GM18873 (cell line): Measurements from ENCODE around the gene KCNC3.

Experiments
- ATAC-seq: cut with Tn5 transposase; IDR thresholded peaks from one replicate; pipeline ENCODE4 v1.9.1; 2021; ENCODE audit warnings: mild to moderate bottlenecking, moderate library complexity, moderate number of reproducible peaks; ENCODE audit not compliant: unreplicated experiment, low FRiP score

KCNC3 gene

DNA sequence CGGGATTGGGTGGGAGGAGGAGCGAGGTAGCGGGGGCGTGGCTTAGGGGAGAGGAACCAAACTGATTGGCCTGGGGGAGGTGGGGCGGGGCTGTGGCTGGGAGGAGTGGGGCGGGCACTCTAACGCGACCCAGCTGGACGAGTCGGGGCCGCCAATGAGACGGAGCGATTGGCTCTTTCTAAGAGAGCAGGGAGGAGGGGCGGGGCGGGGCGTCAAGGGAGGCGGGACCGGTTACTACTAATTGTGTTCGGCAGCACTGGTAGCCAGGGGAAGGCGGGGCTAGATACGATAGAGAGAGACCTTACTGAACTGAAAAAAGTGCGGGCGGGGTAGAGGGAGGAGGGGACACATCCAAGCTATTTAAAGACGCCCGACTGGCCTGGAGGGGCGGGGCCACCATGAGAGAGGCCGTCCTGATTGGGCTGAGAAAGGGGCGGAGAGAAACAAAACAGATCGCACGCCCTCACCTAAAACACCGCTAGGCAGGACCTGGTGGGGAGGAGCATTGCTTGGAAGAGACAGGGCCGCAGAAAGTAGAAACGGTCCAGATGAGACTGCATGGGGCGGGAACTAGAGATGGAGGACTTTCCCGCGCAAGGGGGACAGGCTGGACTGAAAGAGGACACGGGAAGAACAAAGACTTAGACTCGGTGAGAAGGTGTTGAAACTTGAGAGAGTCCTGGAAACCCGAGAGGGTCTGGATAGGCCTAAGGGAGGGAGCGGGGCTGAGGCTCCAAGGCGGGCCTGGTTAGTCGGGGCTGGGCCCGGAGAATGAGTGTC, at the start of gene KCNC3:
Gene KCNC3, minus strand, starts transcription at position 232 of the 780 bp plus-strand sequence. CDS start 295 bp downstream, outside the sequence.
- ATAC-seq, result peak; percentile 44

DNA sequence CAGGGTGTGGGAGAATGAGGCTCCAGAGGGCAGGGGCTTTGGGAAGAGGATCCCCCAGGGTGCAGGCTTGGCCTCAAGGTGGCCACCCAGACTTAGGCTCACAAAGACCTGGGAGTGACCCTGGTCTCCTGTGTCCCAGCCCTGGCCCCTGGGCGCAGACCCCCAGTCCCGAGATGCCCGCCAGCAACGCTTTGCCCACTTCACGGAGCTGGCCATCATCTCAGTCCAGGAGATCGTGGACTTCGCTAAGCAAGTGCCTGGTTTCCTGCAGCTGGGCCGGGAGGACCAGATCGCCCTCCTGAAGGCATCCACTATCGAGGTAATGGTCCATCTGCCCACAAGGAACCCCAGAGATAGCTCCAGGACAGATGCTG, 49.7 kb upstream of the KCNC3 start:
- ATAC-seq, result no peak

DNA sequence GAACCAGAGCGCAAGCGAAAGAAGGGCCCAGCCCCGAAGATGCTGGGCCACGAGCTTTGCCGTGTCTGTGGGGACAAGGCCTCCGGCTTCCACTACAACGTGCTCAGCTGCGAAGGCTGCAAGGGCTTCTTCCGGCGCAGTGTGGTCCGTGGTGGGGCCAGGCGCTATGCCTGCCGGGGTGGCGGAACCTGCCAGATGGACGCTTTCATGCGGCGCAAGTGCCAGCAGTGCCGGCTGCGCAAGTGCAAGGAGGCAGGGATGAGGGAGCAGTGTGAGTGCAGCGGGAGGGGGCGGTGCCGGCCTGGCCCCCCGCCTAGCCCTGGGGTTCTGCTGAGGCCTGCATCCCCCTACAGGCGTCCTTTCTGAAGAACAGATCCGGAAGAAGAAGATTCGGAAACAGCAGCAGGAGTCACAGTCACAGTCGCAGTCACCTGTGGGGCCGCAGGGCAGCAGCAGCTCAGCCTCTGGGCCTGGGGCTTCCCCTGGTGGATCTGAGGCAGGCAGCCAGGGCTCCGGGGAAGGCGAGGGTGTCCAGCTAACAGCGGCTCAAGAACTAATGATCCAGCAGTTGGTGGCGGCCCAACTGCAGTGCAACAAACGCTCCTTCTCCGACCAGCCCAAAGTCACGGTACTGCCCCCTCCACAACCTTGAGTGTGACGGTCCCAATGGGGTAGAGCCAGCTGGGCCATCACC, 49.1 kb upstream of the KCNC3 start:
- no peak for ATAC-seq

DNA sequence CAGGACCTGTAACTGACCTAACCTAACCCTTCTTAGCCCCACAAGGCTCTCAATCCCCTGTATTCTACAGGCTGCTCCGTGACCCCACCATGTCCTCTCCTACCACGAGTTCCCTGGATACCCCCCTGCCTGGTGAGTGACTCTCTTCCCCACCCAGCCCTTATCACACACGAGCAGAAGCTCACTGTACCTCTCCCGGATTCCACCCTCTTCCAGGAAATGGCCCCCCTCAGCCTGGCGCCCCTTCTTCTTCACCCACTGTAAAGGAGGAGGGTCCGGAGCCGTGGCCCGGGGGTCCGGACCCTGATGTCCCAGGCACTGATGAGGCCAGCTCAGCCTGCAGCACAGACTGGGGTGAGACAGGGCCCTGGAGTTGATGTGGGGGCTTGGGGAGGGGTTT, 48.3 kb upstream of the KCNC3 start:
- ATAC-seq, result no peak

DNA sequence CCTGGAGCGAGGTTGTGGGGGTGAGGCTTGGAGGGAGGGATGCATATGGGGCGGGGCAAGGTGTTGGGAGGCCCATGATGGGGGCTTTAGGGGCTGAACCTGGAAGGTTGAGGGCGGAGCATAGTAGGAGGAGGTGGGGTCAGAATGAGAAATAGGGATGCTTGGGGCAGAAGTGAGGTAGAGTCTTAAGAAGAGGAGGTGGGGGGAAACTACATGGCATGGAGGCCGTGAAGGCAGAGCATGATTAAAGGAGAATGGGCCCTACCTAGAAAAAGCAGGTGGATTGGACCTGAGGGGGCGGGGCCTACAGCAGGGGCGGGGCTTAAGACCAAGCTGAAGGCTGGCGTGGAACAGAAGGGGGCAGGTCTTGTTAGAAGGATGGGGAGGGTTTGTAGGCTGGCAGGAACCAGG, 47.9 kb upstream of the KCNC3 start:
- no peak for ATAC-seq

DNA sequence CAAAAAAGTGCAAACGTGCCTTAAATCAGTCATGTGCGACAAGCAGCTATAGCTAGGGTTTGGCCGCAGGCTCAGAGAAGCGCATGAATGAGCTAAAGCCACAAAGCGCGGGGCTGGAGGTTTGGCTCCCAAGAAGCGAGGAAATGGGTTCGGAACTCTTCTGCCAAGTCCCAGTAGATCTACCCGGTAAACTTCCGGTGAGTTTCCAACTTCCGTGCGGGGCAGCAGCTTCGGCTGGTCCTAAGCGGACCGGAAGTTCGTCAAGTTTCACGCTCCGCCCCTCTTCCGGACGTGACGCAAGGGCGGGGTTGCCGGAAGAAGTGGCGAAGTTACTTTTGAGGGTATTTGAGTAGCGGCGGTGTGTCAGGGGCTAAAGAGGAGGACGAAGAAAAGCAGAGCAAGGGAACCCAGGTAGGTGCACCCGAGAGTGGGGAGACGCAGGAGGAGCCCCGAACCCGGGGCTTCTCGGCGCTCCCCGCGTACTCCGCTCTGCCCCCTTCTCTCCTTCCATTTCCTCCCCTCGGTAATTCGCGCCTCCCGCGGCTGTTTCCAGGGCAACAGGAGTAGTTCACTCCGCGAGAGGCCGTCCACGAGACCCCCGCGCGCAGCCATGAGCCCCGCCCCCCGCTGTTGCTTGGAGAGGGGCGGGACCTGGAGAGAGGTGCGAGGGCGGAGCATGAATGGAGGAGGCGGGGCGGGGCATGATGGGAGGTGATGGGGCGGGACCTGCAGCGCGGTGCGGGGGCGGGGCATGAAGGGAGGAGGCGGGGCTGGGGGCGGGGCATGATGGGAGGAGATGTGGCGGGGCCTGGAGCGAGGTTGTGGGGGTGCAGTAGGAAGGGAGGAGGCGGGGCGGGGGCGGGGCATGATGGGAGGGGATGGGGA, 47.2 kb upstream of the KCNC3 start, which contains the start of gene NR1H2:
Gene NR1H2, plus strand, starts transcription at position 292 of the 885 bp plus-strand sequence. CDS start 1,149 bp downstream, outside the sequence.
- ATAC-seq, result peak; percentile 76

DNA sequence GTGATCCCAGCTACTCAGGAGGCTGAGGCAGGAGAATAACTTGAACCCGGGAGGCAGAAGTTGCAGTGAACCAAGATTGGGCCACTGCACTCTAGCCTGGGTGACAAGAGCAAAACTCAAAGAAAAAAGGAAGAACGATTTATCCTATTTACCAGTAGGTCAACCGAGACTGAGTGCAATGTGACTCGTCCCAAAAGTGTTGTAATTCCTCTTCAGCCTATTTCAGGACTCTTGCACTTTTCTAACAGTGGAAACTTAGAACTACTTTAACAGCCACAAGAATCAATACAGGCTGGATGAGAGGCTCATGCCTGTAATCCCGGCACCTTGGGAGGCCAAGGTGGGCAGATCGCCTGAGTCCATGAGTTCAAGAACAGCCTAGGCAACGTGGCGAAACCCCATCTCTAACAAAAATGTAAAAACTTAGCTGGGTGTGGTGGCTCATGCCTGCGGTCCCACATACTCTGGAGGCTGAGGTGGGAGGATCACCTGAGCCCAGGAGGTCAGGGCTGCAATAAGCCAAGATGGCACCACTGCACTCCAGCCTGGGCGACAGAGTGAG, 42.8 kb upstream of the KCNC3 start:
- no peak for ATAC-seq

DNA sequence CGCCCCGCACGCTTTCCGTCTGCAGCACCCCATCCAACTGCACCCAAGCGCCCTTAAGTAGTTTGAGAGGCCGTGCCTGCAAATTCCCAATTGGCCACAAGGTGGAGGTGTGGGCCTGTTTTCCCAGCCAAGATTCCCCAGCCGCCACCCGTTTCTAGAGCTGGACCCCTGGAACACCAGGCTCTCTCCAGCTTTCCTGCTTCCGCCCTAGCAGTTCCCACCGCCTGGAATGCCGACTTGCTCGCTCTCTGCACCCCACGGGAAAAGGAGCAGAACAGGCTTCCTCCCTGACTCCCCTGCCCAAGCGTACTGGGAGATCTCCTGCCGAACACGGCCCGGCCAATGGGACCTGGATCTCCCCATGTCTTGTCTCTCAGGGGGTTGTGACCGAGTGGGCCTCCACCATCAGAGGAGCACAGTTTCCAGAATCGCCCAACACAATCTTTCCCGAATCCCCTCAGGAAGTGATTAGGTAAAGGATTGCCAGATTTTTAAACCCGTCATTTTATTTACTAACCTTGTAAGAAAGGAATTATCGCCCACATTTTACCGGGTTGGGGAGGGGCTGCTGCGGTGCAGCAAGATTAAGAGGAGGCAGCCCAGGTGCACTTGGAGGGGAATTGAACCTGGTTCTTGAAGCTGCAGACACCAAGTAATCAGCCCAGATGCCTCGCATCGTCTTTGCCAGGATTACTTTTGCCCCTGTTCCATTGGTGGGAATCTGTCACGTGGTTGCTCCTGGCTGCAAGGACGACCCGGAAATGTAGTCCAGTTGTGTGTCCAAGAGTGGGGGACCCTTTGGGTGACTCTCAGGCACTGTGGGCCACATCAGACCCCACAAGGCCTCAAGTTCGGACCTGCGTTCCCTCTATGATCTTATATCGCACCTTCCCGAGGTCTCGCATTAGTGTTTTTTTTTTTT, 39.7 kb upstream of the KCNC3 start:
- no peak for ATAC-seq

DNA sequence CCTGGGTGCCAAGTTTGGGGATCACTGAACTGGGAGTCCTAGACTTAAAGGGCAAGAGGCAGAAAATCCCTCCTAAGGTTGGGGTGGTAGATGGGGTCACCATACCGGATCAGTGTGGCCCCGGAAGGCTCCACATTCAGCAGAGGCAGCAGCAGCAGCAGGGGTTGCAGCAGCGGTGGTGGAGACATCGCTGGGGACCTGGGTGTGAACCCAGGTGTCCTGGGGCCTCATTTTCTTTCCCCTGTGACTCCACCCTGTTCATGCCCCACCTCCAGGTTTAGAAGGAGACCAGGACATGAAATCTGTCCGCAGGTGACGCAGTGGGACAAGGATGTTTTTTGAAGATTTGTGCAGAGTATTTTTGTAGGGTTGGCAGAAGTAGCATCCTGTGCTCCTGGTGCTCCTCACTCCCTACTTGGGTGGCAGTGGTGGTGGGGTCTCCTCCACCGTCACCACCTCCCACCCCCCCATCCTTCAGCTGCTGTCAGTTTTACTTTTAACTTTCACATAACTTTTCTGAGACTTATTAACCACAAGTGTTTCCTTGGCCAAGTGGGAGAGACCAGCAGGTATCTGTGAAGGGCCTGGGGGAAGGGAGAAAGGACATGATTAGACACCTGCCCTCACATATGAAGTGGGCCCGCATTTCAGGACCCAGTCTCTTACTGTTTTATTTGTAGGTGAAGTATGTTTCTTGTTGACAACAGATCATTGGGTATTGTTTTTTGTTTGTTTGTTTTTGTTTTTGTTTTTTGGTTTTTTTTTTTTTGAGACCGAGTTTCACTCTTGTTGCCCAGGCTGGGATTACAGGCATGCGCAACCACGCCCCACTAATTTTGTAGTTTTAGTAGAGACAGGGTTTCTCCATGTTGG, 36.5 kb upstream of the KCNC3 start, which contains the start of gene NAPSA:
Gene NAPSA, minus strand, starts transcription at position 206 of the 873 bp plus-strand sequence. Its CDS starts 18 bp downstream, at position 188.
- no peak for ATAC-seq

DNA sequence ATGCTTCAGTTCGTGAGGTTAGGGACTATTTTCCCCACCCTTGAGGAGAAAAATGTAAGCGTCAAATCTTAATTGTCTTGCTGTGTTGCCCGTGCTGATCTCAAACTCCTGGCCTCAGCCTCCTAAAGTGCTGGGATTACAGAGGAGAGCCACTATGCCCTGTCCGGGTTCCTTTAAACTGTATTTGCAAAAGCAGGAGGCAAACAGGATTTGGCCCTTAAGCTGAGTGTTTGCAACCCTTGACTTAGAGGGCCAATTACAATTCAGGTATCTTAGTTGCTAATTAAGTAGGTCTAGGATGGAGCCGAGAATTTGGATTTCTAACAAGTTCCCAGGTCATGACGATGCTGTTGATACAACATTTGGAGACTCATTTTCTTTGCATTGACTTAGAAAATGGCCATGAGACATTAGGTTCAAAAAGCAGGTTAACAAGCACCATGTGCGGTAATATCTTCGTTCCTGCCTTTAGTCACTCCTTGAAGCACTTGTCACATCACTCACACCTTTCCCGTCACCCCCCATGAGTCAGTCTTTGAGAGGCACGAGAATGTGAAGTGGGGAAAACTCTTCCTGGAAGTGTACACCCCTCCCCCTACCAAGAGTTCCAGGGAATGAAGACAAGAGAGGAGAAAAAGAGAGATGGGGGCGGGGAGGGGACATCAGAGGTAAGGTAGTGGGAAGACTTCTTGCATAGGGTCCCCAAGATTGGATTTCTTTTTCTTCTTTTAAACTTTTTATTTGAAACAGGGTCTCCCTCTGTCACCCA, 33.7 kb upstream of the KCNC3 start:
- ATAC-seq, result no peak

DNA sequence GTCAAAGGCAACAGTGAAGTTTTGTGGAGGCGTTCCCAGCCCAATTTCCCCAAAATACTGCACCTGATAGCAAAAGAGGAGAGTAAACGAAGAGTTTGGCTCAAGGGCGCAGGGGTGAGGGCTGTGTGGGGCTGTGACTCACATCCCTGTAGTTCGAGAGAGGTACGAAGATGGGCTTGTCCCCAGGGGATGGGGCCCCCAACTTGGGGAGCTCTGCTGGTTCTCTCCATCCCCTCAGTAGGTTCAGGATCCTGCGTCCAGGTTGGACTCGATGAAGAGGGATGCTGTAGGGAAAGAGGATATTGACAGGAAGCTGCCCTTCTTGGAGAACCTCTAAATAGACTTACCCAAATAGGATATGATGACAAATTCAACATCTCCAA, 32.8 kb upstream of the KCNC3 start:
- no peak for ATAC-seq

DNA sequence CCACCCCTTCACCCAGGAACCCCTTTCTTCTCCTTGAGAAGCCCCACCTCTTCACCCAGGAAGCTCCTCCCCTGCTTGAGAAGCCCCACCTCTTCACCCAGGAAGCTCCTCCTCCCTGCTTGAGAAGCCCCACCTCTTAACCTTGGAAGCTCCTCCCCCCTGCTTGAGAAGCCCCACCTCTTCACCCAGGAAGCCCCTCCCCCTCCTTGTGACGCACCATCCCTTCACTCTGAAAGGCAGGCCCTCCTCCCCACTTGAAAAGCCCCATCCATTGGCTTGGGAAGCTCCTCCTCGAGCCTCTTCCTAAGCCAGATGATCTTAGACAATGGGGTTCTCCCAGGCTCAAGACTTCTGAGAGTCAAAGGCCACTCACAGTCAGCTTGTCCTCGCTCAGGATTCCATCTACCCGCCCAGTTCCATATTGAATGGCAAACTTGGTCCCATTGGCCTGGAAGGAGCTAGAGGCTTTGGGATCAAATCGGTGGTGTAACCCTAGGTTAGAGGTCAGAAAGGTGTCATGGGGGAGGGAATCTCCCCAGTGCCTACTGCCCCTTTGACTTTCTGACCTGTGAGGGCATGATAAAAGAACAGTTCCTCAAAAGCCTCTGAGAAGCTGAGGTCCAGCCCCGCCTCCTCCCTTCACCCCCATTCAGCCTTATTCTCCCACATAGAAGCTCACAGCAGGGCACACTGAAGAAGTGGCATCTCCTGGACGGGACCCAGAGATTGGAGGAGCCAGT, 32.3 kb upstream of the KCNC3 start:
- no peak for ATAC-seq

DNA sequence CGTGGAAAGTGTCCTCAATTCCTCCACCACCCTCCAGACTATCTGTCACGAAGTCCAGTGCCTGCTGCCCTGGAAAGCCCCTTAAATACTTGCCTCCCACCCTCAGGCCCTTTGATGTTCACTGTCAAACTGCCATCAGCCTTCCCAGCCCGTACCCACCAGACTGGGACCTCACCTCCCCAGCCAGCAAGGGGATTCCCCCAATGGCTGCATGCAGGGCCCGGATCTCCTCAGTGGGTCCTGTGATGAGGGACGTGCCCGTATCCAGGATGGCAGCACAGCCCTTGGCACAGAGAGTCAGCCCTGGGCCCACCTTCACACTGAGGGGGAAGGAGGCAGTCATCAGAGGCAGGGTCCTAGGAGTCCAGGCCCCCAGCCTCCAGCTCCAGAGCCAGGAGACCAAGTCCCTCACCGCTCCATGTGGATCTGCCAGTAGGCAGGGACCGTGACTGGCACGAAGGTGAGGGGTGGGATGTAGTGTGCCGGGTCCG, 30.2 kb upstream of the KCNC3 start:
- ATAC-seq, result no peak

DNA sequence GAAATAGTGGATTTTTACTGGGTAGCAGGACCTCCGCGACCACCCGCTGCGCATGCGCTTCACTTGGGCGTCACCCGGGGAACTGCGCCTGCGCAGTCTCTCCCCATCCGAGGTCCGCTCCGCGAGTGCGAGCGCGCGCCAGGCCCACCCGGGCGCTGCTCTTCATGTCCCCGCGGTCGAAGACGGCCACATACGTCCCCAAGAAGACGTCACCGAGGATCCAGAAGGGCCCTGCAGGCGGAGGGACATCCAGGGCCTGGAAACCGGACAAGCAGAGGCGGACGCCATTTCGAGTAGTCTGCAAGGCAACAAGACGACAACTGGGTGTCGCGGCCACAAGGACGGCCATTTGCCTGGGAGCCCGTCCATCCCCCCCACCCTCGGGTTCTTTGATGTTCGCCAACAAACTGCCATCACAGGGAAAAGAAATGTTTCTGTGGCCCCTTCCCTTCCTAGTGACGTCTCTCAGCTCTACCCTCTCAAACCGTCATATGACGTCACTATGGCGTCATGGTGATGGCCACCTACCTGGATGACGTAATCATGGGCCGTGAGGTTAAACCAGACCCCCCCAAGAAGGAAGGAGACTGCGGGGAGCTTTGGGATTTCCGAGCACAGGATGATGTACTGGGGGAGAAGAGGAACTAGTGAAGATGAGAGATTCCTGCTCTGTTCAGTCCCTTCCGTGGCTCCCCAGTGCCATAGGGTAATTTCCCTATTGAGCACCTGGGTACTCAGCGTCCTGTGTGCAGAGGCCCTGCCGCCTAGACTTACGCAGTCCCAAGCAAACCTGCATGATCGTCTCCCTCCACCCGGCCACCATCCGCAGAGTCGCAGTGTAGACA, 29.5 kb upstream of the KCNC3 start:
- no peak for ATAC-seq

DNA sequence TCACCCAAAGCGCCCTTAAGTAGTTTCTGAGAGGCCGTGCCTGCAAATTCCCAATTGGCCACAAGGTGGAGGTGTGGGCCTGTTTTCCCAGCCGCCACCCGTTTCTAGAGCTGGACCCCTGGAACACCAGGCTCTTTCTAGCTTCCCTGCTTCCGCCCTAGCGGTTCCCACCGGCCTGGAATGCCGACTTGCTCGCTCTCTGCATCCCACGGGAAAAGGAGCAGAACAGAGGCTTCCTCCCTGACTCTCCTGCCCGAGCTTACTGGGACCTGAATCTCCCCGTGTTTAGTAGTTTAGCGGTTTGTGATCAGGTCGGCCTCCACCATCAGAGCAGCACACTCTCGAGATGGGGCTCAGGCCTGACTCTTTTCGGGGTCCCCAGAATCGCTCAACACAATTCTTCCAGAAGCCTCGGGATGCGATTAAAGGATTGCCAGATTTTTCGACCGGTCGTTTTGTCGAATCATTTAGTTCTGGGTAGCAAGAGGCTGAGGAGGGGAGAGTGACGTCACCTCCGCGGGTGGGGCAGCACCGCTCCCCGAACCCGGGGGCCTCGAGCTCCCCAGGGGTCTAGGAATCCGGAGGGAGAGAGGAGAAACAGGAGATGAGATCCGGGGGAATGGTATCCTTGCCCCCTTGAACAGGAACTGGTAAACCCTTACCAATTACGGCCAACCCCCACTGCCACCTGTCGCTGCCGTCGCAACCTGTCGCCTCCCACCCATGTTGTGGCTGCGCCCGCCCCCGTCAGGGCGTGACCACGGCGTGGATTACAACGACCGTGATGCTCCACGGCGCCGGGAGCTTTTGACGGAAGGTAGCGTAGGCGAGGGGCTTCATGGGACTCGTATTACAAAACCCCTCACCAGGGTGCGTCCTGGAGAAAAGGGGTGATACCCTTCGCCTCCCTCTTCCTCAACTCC, 28.3 kb upstream of the KCNC3 start:
- no peak for ATAC-seq
